Measurements from ENCODE around the gene MPRIP. TPM values are rescaled to one million over a fixed set of nuclear protein-coding genes. Genes with fewer than 3 reads are reported as not detected.

MPRIP gene
- total and polyA plus RNA-seq, 2 of the 13 experiments (the other 11 are each of a cell fraction or from before 2014, with no cell fraction given): 50.2 to 52.4 TPM

DNA sequence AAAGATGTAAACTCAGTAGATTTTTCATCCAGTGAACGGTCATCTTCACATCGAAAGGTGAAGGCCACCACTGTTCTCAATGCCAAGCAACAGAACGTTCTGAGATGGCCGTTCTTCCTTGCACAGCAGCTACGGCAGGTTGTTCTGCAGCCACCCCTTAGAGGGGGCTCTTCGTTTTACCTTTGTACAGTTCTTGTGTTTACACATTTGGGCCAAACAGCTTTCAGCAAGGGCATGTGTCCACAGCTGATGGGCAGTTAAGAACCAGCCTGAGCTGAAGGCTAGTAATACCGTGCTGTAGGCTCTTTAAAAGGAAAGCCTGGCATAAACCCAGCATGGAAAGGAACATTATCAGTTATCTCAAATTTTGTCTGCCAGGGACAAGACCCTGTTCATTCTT, 147.9 kb downstream of the MPRIP start:
- no TSS peak for BruUV-seq (replicated peaks)
- in situ Hi-C loops (cut with HindIII; ENCODE audit: extremely low pct_ligation_motif_present, low pct_unique_long_range_greater_than_20kb) (no loop called here), intact Hi-C loops (cut with micrococcal nuclease; ENCODE audit: unreplicated experiment) (no loop called here)
- Histone ChIP-seq H3K4me3 (replicated peaks in 1 of 3; ENCODE audit: insufficient read depth in 1 of 3, low read depth in 2 of 3, low read length in 3 of 3) (no peak overlapping the region), H3K4me1 (ENCODE audit: insufficient read depth, low read length) (peaks cover 28% of the 10 kb centered on the region), H3K36me3 (replicated peaks in 1 of 2; ENCODE audit: control insufficient read depth in 1 of 2, insufficient read depth in 2 of 2, low read length in 2 of 2) (peaks cover 0 to 3% of the 10 kb centered on the region in 2 experiments; a peak in 3 of 5 replicates), H3K9me3 (ENCODE audit: low read length) (no peaks in the 10 kb centered on the region), H3K9ac (ENCODE audit: insufficient read depth, low read depth, low read length) (no peak overlapping the region), H3K4me2 (ENCODE audit: low read depth, low read length) (peak overlapping the region; percentile 14; the same call in 1 of the 2 replicates), H2AFZ (ENCODE audit: low read length) (no peak overlapping the region), H4K20me1 (ENCODE audit: insufficient read depth, low read length) (no peaks in the 10 kb centered on the region), H3K27me3 (ENCODE audit: control insufficient read depth in 1 of 2, insufficient read depth in 2 of 2, low read length in 2 of 2) (no peaks in the 10 kb centered on the region), H3K79me2 (ENCODE audit: insufficient read depth, low read length) (no peaks in the 10 kb centered on the region), H3K27ac (ENCODE audit: extremely low read length, insufficient read depth, low read length) (peak overlapping the region; percentile 54)
- peak; percentile 76 for FAIRE-seq
- WGBS (ENCODE audit: low lambda C conversion rate): 63% methylated on average over 7 of the region's 7 CpGs
- ChIA-PET CTCF (ENCODE audit: low intra/inter-chr PET ratio, low total read pairs) (no interaction called here), POLR2A (interaction anchor here (1.0 kb wide), 1 partner anchor 47 kb away, joined by 3 read pairs; the partner anchor contains the start of gene FLCN)
- DNase-seq (ENCODE audit: low spot score): peak; percentile 40
- peak; percentile 89 for ATAC-seq
- TF ChIP-seq FOXA3 (CRISPR knock-in tag; IDR thresholded peaks at IDR 0.05): peak; percentile 48
- peak; percentile 72; the same call in 1 of the 2 replicates for TF ChIP-seq ZNF7 (CRISPR knock-in tag; IDR thresholded peaks at IDR 0.05)
- TF ChIP-seq SMYD3 (CRISPR knock-in tag; IDR thresholded peaks at IDR 0.05): no peak
- TF ChIP-seq, protein P1, sequence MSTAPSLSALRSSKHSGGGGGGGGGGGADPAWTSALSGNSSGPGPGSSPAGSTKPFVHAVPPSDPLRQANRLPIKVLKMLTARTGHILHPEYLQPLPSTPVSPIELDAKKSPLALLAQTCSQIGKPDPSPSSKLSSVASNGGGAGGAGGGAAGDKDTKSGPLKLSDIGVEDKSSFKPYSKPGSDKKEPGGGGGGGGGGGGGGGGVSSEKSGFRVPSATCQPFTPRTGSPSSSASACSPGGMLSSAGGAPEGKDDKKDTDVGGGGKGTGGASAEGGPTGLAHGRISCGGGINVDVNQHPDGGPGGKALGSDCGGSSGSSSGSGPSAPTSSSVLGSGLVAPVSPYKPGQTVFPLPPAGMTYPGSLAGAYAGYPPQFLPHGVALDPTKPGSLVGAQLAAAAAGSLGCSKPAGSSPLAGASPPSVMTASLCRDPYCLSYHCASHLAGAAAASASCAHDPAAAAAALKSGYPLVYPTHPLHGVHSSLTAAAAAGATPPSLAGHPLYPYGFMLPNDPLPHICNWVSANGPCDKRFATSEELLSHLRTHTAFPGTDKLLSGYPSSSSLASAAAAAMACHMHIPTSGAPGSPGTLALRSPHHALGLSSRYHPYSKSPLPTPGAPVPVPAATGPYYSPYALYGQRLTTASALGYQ (CRISPR knock-in tag; IDR thresholded peaks at IDR 0.05): no peak
- TF ChIP-seq, protein P2, sequence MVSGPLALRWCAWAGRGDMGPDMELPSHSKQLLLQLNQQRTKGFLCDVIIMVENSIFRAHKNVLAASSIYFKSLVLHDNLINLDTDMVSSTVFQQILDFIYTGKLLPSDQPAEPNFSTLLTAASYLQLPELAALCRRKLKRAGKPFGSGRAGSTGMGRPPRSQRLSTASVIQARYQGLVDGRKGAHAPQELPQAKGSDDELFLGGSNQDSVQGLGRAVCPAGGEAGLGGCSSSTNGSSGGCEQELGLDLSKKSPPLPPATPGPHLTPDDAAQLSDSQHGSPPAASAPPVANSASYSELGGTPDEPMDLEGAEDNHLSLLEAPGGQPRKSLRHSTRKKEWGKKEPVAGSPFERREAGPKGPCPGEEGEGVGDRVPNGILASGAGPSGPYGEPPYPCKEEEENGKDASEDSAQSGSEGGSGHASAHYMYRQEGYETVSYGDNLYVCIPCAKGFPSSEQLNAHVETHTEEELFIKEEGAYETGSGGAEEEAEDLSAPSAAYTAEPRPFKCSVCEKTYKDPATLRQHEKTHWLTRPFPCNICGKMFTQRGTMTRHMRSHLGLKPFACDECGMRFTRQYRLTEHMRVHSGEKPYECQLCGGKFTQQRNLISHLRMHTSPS (CRISPR knock-in tag; IDR thresholded peaks at IDR 0.05; ENCODE audit: low read depth): peak; percentile 21; the same call in 1 of the 2 replicates
- TF ChIP-seq, protein P3, sequence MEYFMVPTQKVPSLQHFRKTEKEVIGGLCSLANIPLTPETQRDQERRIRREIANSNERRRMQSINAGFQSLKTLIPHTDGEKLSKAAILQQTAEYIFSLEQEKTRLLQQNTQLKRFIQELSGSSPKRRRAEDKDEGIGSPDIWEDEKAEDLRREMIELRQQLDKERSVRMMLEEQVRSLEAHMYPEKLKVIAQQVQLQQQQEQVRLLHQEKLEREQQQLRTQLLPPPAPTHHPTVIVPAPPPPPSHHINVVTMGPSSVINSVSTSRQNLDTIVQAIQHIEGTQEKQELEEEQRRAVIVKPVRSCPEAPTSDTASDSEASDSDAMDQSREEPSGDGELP (IDR thresholded peaks at IDR 0.05; ENCODE audit: borderline replicate concordance, low read depth): peak; percentile 80
- peak; percentile 40 for TF ChIP-seq STAG1 (CRISPR knock-in tag; IDR thresholded peaks at IDR 0.05)
- no peak for TF ChIP-seq FOXA1 (IDR thresholded peaks at IDR 0.05)
- 0 out of 2 replicates have a peak, but pooled peaks have one; percentile 39 for TF ChIP-seq FOXA1 (CRISPR knock-in tag; IDR thresholded peaks at IDR 0.05)
- peak; percentile 27; the same call in 1 of the 2 replicates for TF ChIP-seq ZNF331 (CRISPR knock-in tag; IDR thresholded peaks at IDR 0.05)
- TF ChIP-seq, protein P4, sequence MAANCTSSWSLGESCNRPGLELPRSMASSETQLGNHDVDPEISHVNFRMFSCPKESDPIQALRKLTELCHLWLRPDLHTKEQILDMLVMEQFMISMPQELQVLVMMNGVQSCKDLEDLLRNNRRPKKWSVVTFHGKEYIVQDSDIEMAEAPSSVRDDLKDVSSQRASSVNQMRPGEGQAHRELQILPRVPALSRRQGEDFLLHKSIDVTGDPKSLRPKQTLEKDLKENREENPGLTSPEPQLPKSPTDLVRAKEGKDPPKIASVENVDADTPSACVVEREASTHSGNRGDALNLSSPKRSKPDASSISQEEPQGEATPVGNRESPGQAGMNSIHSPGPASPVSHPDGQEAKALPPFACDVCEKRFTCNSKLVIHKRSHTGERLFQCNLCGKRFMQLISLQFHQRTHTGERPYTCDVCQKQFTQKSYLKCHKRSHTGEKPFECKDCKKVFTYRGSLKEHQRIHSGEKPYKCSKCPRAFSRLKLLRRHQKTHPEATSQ (CRISPR knock-in tag; IDR thresholded peaks at IDR 0.05; ENCODE audit: borderline replicate concordance): no peak
- no peak for TF ChIP-seq ZNF468 (CRISPR knock-in tag; IDR thresholded peaks at IDR 0.05)
- TF ChIP-seq RXRB (CRISPR knock-in tag; IDR thresholded peaks at IDR 0.05; ENCODE audit: borderline replicate concordance): peak; percentile 14; the same call in 1 of the 2 replicates
- no peak for TF ChIP-seq XRCC5 (optimal IDR thresholded peaks at IDR 0.05; ENCODE audit: low read length)
- TF ChIP-seq SP5 (CRISPR knock-in tag; IDR thresholded peaks at IDR 0.05; ENCODE audit: borderline replicate concordance, low read depth): no peak
- 0 out of 2 replicates have a peak, but pooled peaks have one; percentile 9 for TF ChIP-seq GATAD2A (CRISPR knock-in tag; IDR thresholded peaks at IDR 0.05)
- no peak for TF ChIP-seq LCORL (IDR thresholded peaks at IDR 0.05)
- peak; percentile 59; the same call in 1 of the 2 replicates for TF ChIP-seq LCORL (CRISPR knock-in tag; IDR thresholded peaks at IDR 0.05)
- TF ChIP-seq REL (CRISPR knock-in tag; conservative IDR thresholded peaks at IDR 0.05): no peak
- 0 out of 2 replicates have a peak, but pooled peaks have one; percentile 12 for TF ChIP-seq SAP130 (CRISPR knock-in tag; IDR thresholded peaks at IDR 0.05; ENCODE audit: low read depth)
- TF ChIP-seq ZNF724P (CRISPR knock-in tag; IDR thresholded peaks at IDR 0.05; ENCODE audit: borderline replicate concordance): 0 out of 2 replicates have a peak, but pooled peaks have one; percentile 48
- no peak for TF ChIP-seq FOSL2 (CRISPR knock-in tag; IDR thresholded peaks at IDR 0.05)
